GM23338 (cell line): ENCODE data around the gene ZNF577. TPM values are rescaled to one million over a fixed set of nuclear protein-coding genes. Genes with fewer than 3 reads are reported as not detected.

Source experiments
- ATAC-seq: fragments of 200-7000 bp; cut with Tn5 transposase; 3 replicates; pipeline ENCODE4 v1.9.1; 2020
- DNase-seq: peaks from one replicate; pipeline ENCODE4 v3.0.0-alpha.2; 2015; ENCODE audit warnings: low spot score
- H2AFZ ChIP-seq: fragments of 200-600 bp; sonication (generic); 2 replicates; pipeline ENCODE4 v1.8.0; 2016; ENCODE audit warnings: antibody characterized with exemption, mild to moderate bottlenecking, moderate library complexity
- H3F3A ChIP-seq: fragments of 200-600 bp; sonication (generic); replicated peaks from 2 replicates; pipeline ENCODE4 v1.8.0; 2017; ENCODE audit warnings: antibody characterized with exemption, mixed run types, low read depth
- H3K27ac ChIP-seq: fragments of 200-600 bp; sonication (generic); 2 replicates; pipeline ENCODE4 v1.6.1; 2016; ENCODE audit warnings: low read depth
- H3K27me3 ChIP-seq: fragments of 200-600 bp; sonication (generic); 2 replicates; pipeline ENCODE4 v1.8.0; 2016; ENCODE audit warnings: mild to moderate bottlenecking, mixed run types, moderate library complexity; ENCODE audit not compliant: insufficient read depth
- H3K36me3 ChIP-seq: fragments of 200-600 bp; sonication (generic); 2 replicates; pipeline ENCODE4 v1.8.0; 2016; ENCODE audit warnings: mild to moderate bottlenecking; ENCODE audit not compliant: insufficient read depth
- H3K4me1 ChIP-seq: fragments of 200-600 bp; sonication (generic); 2 replicates; pipeline ENCODE4 v1.8.0; 2016; ENCODE audit warnings: mild to moderate bottlenecking, moderate library complexity; ENCODE audit not compliant: insufficient read depth
- H3K4me2 ChIP-seq: fragments of 200-600 bp; sonication (generic); 2 replicates; pipeline ENCODE4 v1.7.1; 2017; ENCODE audit warnings: mixed run types
- H3K4me3 ChIP-seq: fragments of 200-600 bp; sonication (generic); 2 replicates; pipeline ENCODE4 v1.6.1; 2016; ENCODE audit warnings: mixed run types
- H3K79me2 ChIP-seq: fragments of 200-600 bp; sonication (generic); replicated peaks from 2 replicates; pipeline ENCODE4 v1.8.0; 2017; ENCODE audit warnings: mild to moderate bottlenecking; ENCODE audit not compliant: insufficient read depth
- H3K9me2 ChIP-seq: fragments of 200-600 bp; sonication (generic); 2 replicates; pipeline ENCODE4 v1.8.0; 2017; ENCODE audit not compliant: insufficient read depth
- H4K20me1 ChIP-seq: fragments of 200-600 bp; sonication (generic); replicated peaks from 2 replicates; pipeline ENCODE4 v1.8.0; 2017; ENCODE audit warnings: mild to moderate bottlenecking; ENCODE audit not compliant: insufficient read depth
- H3K27ac Mint-ChIP-seq: 2 replicates; pipeline ENCODE4 v1.8.0; 2020; ENCODE audit warnings: inconsistent platforms, mild to moderate bottlenecking, moderate library complexity, mixed read lengths
- H3K27me3 Mint-ChIP-seq: 3 replicates; pipeline ENCODE4 v1.8.0; 2022; ENCODE audit warnings: low read depth, mild to moderate bottlenecking, moderate library complexity, mixed read lengths, inconsistent platforms; ENCODE audit not compliant: insufficient read depth, poor library complexity
- H3K36me3 Mint-ChIP-seq: 3 replicates; pipeline ENCODE4 v1.8.0; 2021; ENCODE audit warnings: low read depth, mild to moderate bottlenecking, inconsistent platforms, moderate library complexity, mixed read lengths
- H3K4me1 Mint-ChIP-seq: 3 replicates; pipeline ENCODE4 v1.8.0; 2020; ENCODE audit warnings: mild to moderate bottlenecking, inconsistent platforms, mixed read lengths
- H3K4me3 Mint-ChIP-seq: 3 replicates; pipeline ENCODE4 v1.8.0; 2021; ENCODE audit warnings: moderate library complexity, mild to moderate bottlenecking, inconsistent platforms, mixed read lengths
- H3K9me3 Mint-ChIP-seq: 3 replicates; pipeline ENCODE4 v1.8.0; 2020; ENCODE audit warnings: moderate library complexity, mild to moderate bottlenecking, inconsistent platforms, mixed read lengths
- CREB1 ChIP-seq: fragments of 250-450 bp; sonication (Bioruptor Pico); IDR thresholded peaks from 2 replicates; pipeline ENCODE4 v1.5.0; 2020; ENCODE audit warnings: low read depth, mild to moderate bottlenecking, moderate library complexity
- JUNB ChIP-seq: IDR thresholded peaks from one replicate; pipeline ENCODE4 v1.6.1; 2016; ENCODE audit warnings: antibody characterized with exemption; ENCODE audit not compliant: unreplicated experiment
- NANOG ChIP-seq: IDR thresholded peaks from 2 replicates; pipeline ENCODE4 v1.6.1; 2016; ENCODE audit warnings: antibody characterized with exemption, borderline replicate concordance
- ZNF331 ChIP-seq: fragments of 250-450 bp; sonication (Bioruptor Pico); IDR thresholded peaks from 2 replicates; pipeline ENCODE4 v1.5.0; 2020; ENCODE audit warnings: low read depth, mild to moderate bottlenecking, moderate library complexity
- polyA plus RNA-seq: library from polyadenylated mRNA; unstranded; fragments of >200 nt; fragmentation: Nextera tagmentation; extraction: Ambion mirVana; gene quantifications from 2 replicates; pipeline ENCODE4 v1.2.1, GENCODE V29; 2016
- total RNA-seq: library from RNA; depleted of rRNA; stranded (reverse); fragments of >200 nt; shearing (Covaris generic); gene quantifications from 2 replicates; pipeline ENCODE4 v1.2.3, GENCODE V29; 2014
- TF ChIP-seq, protein P1 (sequence below), 2 experiments: fragments of 200-600 bp in 1 of 2; sonication (generic) in 1 of 2; conservative IDR thresholded peaks; 2 replicates each; pipeline versions ENCODE4 v1.5.1 to v1.6.1; 2016 to 2017; ENCODE audit warnings: antibody characterized with exemption in 2 of 2, low read depth in 2 of 2, mild to moderate bottlenecking in 2 of 2, moderate library complexity in 1 of 2
- TF ChIP-seq, protein P2 (sequence below): IDR thresholded peaks from one replicate; pipeline ENCODE4 v1.6.1; 2018; ENCODE audit warnings: antibody characterized with exemption; ENCODE audit not compliant: unreplicated experiment
- TF ChIP-seq, protein P3 (sequence below): IDR thresholded peaks from 2 replicates; pipeline ENCODE4 v1.6.1; 2016; ENCODE audit warnings: antibody characterized with exemption

The ZNF577 gene
- total and polyA plus RNA-seq, 2 experiments from 2014 or later, result 18.3 to 37.7 TPM

DNA sequence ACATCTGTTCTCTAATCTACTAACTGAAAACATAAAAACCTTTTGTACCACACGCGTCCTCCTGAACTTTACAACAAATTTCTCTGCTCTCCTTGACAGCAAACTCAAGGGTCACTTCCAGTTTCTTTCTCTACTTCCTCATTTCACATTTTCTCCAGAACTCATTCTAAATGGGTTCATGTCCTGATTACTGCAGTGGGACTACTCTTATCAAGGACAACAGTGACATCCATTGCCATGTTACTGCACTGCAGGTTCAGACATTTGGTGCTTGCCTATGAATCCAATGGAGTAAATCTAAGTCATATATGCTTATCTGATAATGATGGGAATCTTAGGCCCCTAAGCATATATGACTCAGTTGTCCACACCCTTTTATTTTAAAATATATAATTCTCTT lies 57.5 kb downstream of the ZNF577 start:
- Histone ChIP-seq H3K9me2 (no peaks in the 10 kb centered on the region), H3K27ac (no peak overlapping the region), H3K36me3 (no peaks in the 10 kb centered on the region; the same call in 1 of the 2 replicates), H3K27me3 (no peaks in the 10 kb centered on the region), H3K4me1 (no peaks in the 10 kb centered on the region), H3K4me2 (no peak overlapping the region), H3F3A (no peaks in the 10 kb centered on the region), H3K4me3 (no peak overlapping the region), H4K20me1 (no peaks in the 10 kb centered on the region), H2AFZ (no peak overlapping the region), H3K79me2 (no peaks in the 10 kb centered on the region)
- no peak overlapping the region for H3K27ac Mint-ChIP-seq
- TF ChIP-seq ZNF331 (CRISPR knock-in tag) (no peak), NANOG (no peak)
- TF ChIP-seq, protein P1, sequence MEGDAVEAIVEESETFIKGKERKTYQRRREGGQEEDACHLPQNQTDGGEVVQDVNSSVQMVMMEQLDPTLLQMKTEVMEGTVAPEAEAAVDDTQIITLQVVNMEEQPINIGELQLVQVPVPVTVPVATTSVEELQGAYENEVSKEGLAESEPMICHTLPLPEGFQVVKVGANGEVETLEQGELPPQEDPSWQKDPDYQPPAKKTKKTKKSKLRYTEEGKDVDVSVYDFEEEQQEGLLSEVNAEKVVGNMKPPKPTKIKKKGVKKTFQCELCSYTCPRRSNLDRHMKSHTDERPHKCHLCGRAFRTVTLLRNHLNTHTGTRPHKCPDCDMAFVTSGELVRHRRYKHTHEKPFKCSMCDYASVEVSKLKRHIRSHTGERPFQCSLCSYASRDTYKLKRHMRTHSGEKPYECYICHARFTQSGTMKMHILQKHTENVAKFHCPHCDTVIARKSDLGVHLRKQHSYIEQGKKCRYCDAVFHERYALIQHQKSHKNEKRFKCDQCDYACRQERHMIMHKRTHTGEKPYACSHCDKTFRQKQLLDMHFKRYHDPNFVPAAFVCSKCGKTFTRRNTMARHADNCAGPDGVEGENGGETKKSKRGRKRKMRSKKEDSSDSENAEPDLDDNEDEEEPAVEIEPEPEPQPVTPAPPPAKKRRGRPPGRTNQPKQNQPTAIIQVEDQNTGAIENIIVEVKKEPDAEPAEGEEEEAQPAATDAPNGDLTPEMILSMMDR (conservative IDR thresholded peaks at IDR 0.05; ENCODE audit: low read depth in 2 of 2), result peak in 1 of 2 experiments; percentile 39; a peak in 2 of 4 replicates
- peaks cover 27% of the 10 kb centered on the region for H3K36me3 Mint-ChIP-seq
- no peaks in the 10 kb centered on the region for H3K4me1 Mint-ChIP-seq
- ATAC-seq, result no peak
- DNase-seq, result no peak
- no peak overlapping the region for H3K4me3 Mint-ChIP-seq
- H3K27me3 Mint-ChIP-seq, result no peaks in the 10 kb centered on the region
- H3K9me3 Mint-ChIP-seq, result peaks cover 79% of the 10 kb centered on the region

DNA sequence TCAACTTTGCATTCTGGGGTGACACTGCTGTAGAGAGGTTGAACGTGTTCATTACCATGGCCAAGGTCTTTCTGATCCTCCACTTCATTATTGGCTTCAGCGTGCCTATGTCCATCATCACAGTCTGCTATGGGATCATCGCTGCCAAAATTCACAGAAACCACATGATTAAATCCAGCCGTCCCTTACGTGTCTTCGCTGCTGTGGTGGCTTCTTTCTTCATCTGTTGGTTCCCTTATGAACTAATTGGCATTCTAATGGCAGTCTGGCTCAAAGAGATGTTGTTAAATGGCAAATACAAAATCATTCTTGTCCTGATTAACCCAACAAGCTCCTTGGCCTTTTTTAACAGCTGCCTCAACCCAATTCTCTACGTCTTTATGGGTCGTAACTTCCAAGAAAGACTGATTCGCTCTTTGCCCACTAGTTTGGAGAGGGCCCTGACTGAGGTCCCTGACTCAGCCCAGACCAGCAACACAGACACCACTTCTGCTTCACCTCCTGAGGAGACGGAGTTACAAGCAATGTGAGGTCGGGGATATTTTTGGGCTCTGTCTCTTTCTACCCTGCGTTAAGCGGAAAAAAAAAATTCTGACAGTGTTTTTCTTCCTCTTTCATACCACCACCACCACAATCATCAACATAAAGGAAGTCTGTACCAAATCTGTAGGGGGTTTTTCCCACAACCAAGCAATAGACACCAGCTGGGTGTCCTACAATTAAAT lies 63.3 kb downstream of the ZNF577 start:
- no peak for ATAC-seq
- Histone ChIP-seq H3K79me2 (no peaks in the 10 kb centered on the region), H3K4me1 (peaks cover 9% of the 10 kb centered on the region; the same call in 1 of the 2 replicates), H3K27me3 (no peaks in the 10 kb centered on the region), H3K4me2 (no peak overlapping the region), H4K20me1 (no peaks in the 10 kb centered on the region), H2AFZ (no peak overlapping the region), H3K9me2 (peaks cover 23% of the 10 kb centered on the region), H3K36me3 (no peaks in the 10 kb centered on the region; the same call in 1 of the 2 replicates), H3F3A (no peaks in the 10 kb centered on the region), H3K4me3 (no peak overlapping the region), H3K27ac (no peak overlapping the region)
- H3K36me3 Mint-ChIP-seq, result peaks cover 32% of the 10 kb centered on the region
- H3K4me1 Mint-ChIP-seq, result no peaks in the 10 kb centered on the region
- no peak overlapping the region for H3K27ac Mint-ChIP-seq
- H3K4me3 Mint-ChIP-seq, result no peak overlapping the region
- peaks cover 84% of the 10 kb centered on the region for H3K9me3 Mint-ChIP-seq
- no peak for DNase-seq
- H3K27me3 Mint-ChIP-seq, result peaks cover 3% of the 10 kb centered on the region
- TF ChIP-seq NANOG, result no peak
- no peak for TF ChIP-seq JUNB
- TF ChIP-seq, protein P2, sequence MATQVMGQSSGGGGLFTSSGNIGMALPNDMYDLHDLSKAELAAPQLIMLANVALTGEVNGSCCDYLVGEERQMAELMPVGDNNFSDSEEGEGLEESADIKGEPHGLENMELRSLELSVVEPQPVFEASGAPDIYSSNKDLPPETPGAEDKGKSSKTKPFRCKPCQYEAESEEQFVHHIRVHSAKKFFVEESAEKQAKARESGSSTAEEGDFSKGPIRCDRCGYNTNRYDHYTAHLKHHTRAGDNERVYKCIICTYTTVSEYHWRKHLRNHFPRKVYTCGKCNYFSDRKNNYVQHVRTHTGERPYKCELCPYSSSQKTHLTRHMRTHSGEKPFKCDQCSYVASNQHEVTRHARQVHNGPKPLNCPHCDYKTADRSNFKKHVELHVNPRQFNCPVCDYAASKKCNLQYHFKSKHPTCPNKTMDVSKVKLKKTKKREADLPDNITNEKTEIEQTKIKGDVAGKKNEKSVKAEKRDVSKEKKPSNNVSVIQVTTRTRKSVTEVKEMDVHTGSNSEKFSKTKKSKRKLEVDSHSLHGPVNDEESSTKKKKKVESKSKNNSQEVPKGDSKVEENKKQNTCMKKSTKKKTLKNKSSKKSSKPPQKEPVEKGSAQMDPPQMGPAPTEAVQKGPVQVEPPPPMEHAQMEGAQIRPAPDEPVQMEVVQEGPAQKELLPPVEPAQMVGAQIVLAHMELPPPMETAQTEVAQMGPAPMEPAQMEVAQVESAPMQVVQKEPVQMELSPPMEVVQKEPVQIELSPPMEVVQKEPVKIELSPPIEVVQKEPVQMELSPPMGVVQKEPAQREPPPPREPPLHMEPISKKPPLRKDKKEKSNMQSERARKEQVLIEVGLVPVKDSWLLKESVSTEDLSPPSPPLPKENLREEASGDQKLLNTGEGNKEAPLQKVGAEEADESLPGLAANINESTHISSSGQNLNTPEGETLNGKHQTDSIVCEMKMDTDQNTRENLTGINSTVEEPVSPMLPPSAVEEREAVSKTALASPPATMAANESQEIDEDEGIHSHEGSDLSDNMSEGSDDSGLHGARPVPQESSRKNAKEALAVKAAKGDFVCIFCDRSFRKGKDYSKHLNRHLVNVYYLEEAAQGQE, result no peak
- TF ChIP-seq CREB1 (CRISPR knock-in tag), result no peak
- TF ChIP-seq, protein P3, sequence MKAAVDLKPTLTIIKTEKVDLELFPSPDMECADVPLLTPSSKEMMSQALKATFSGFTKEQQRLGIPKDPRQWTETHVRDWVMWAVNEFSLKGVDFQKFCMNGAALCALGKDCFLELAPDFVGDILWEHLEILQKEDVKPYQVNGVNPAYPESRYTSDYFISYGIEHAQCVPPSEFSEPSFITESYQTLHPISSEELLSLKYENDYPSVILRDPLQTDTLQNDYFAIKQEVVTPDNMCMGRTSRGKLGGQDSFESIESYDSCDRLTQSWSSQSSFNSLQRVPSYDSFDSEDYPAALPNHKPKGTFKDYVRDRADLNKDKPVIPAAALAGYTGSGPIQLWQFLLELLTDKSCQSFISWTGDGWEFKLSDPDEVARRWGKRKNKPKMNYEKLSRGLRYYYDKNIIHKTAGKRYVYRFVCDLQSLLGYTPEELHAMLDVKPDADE, result no peak
- TF ChIP-seq ZNF331 (CRISPR knock-in tag), result no peak
